GM18505 (cell line): ENCODE measurements around the gene UCHL3.

Experiments
- ATAC-seq: cut with Tn5 transposase; IDR thresholded peaks from one replicate; pipeline ENCODE4 v1.9.1; 2021; ENCODE audit not compliant: unreplicated experiment
- POLR2A ChIP-seq: IDR thresholded peaks from 4 replicates; pipeline ENCODE4 v1.6.1; 2011; ENCODE audit warnings: borderline replicate concordance; ENCODE audit not compliant: insufficient read depth, insufficient read length; ENCODE audit errors: extremely low read depth

UCHL3 gene

GRCh38 chr13:75651013-75651412, 101.4 kb downstream of the UCHL3 start:
- no peak for ATAC-seq

DNA sequence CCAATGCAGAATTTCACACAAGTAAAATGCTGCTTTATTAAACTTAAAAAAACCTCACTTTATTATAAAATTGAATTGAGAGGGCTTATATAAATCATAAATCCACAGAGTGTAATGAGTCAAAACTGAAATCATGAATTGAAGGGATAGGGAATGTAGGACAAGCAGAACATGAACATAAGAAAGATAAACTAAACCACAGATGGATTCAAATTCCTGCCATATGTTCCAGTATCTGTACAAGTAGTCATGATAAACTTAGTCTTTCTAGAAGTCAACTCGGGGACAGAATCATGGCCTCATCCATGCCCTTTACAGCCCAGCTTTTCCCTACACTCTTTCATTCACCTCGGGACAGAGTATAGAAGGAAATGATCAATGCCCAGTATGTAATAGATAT, 103.1 kb downstream of the UCHL3 start:
- no peak for ATAC-seq
- no peak for TF ChIP-seq POLR2A

More at GRCh38 chr13:75651013-75651412, 101.4 kb downstream of the UCHL3 start:
- no peak for TF ChIP-seq POLR2A
